Gastrocnemius medialis (tissue), 4 donors: ENCODE measurements around the gene TRPM4. TPM values are rescaled to one million over a fixed set of nuclear protein-coding genes. Genes with fewer than 3 reads are reported as not detected.
A peak's percentile ranks its signal among the peaks of the same experiment; 100 is the strongest.

Experiments
- ATAC-seq, 2 donors: fragments of 150-250 bp; one replicate each; pipeline ENCODE4 v1.9.1; 2016
- DNase-seq, 2 donors: peaks; one replicate each; pipeline ENCODE4 v3.0.0-alpha.2; 2019
- H3K27ac ChIP-seq, 4 donors: fragments of 200-600 bp; sonication (generic); 1 replicate in 1 of 4; 2 replicates in 3 of 4; pipeline ENCODE4 v1.5.1; 2016 to 2018; ENCODE audit warnings: mild to moderate bottlenecking in 2 of 4, moderate library complexity in 1 of 4
- H3K27me3 ChIP-seq, 3 donors: fragments of 200-600 bp; sonication (generic) in 2 of 3; 1 replicate in 1 of 3; 2 replicates in 2 of 3; pipeline versions ENCODE4 v1.5.1 to v1.6.0; 2016 to 2019; ENCODE audit warnings: mild to moderate bottlenecking in 1 of 3, moderate library complexity in 1 of 3
- H3K36me3 ChIP-seq, 2 donors: fragments of 200-600 bp; sonication (generic) in 1 of 2; one replicate each; pipeline ENCODE4 v1.5.1; 2017 to 2018
- H3K4me1 ChIP-seq, 2 donors: fragments of 200-600 bp; sonication (generic) in 1 of 2; one replicate each; pipeline ENCODE4 v1.5.1; 2016 to 2017; ENCODE audit warnings: mild to moderate bottlenecking in 2 of 2
- H3K4me3 ChIP-seq, 4 donors: fragments of 200-600 bp; sonication (generic) in 3 of 4; 1 replicate in 1 of 4; 2 replicates in 3 of 4; pipeline ENCODE4 v1.5.1; 2016 to 2019; ENCODE audit warnings: mild to moderate bottlenecking in 2 of 4
- H3K9me3 ChIP-seq, 3 donors: fragments of 200-600 bp; sonication (generic) in 2 of 3; 1 replicate in 1 of 3; 2 replicates in 2 of 3; pipeline ENCODE4 v1.5.1; 2016 to 2019
- CTCF ChIP-seq, 5 experiments: fragments of 450-650 bp in 3 of 5; fragments of 200-600 bp in 2 of 5; sonication (generic) in 2 of 5; IDR thresholded peaks in 4 of 5; conservative IDR thresholded peaks in 1 of 5; 1 replicate in 4 of 5; 2 replicates in 1 of 5; pipeline ENCODE4 v1.5.1; 2016 to 2019; ENCODE audit warnings: antibody characterized with exemption in 5 of 5, mild to moderate bottlenecking in 3 of 5, moderate library complexity in 3 of 5
- POLR2A ChIP-seq, 2 donors: fragments of 450-650 bp; IDR thresholded peaks; one replicate each; pipeline ENCODE4 v1.6.1; 2017; ENCODE audit warnings: antibody characterized with exemption in 2 of 2, mild to moderate bottlenecking in 2 of 2, moderate library complexity in 2 of 2
- in situ Hi-C, 4 donors: fragments of 200-750 bp; cut with MboI; loops; one replicate each; pipeline versions ENCODE4 v1.15.0 to v1.8.0; 2017; ENCODE audit warnings: low sequenced_read_pairs in 4 of 4
- intact Hi-C: fragments of 100-400 bp; cut with DNase I; formaldehyde crosslinking; loops from one replicate; pipeline ENCODE4 v1.15.1; 2023; ENCODE audit warnings: low total_unique reads
- total RNA-seq, 4 donors: library from RNA; depleted of rRNA; stranded (reverse); fragments of >200 nt; gene quantifications; one replicate each; pipeline versions ENCODE4 v1.1.0 to v1.2.3, GENCODE V29; 2016

Gene TRPM4
- 10 to 100 TPM; 10.4 to 11.5 (median 11.3) TPM for total RNA-seq

GRCh38 chr19:49157445-49158224 lies at the start of gene TRPM4:
Gene TRPM4 (plus strand): TSS chr19:49157792. CDS start chr19:49157867, 75 bp downstream.
- peak within 1 kb of the TSS; percentile 99 to 100 (median 99) for H3K27ac ChIP-seq
- H3K27me3 ChIP-seq = no peaks in the 10 kb centered on the region
- in situ Hi-C loops (loop anchor here in 1 of 4 donors (5.0 kb wide), 1 partner anchor 40 kb away; no protein-coding TSS in a partner anchor), intact Hi-C loops (loop anchor here (5.0 kb wide), 1 partner anchor 40 kb away; no protein-coding TSS in a partner anchor)
- TF ChIP-seq CTCF (IDR thresholded peaks at IDR 0.05 in 4 of 5, conservative IDR thresholded peaks at IDR 0.05 in 1 of 5) (no peak), POLR2A (IDR thresholded peaks at IDR 0.05) (peak; percentile 87 to 90)
- H3K9me3 ChIP-seq = no peaks in the 10 kb centered on the region
- ATAC-seq (peak; percentile 44 to 50), DNase-seq (peak; percentile 91 to 94)
- no peaks in the 10 kb centered on the region for H3K36me3 ChIP-seq
- H3K4me1 ChIP-seq = peaks cover 20 to 40% of the 10 kb centered on the region in 2 donors
- peak within 1 kb of the TSS; percentile 80 to 93 (median 85) for H3K4me3 ChIP-seq

- TF ChIP-seq CTCF (IDR thresholded peaks at IDR 0.05 in 4 of 5, conservative IDR thresholded peaks at IDR 0.05 in 1 of 5) = no peak
- no peak for TF ChIP-seq POLR2A (IDR thresholded peaks at IDR 0.05)
- in situ Hi-C loops = no loop called here
- Histone ChIP-seq H3K27ac (peak overlapping the region in 1 of 4 donors; percentile 72), H3K27me3 (no peaks in the 10 kb centered on the region), H3K4me1 (peaks cover 12 to 32% of the 10 kb centered on the region in 2 donors), H3K4me3 (no peak overlapping the region), H3K9me3 (no peaks in the 10 kb centered on the region), H3K36me3 (peaks cover 0 to 52% of the 10 kb centered on the region in 2 donors)
- no peak for DNase-seq
- intact Hi-C loops = no loop called here
- ATAC-seq = no peak
These were observed 48.5 kb upstream of the TRPM4 start for GRCh38 chr19:49109051-49109450.

- TF ChIP-seq CTCF (IDR thresholded peaks at IDR 0.05 in 4 of 5, conservative IDR thresholded peaks at IDR 0.05 in 1 of 5) (no peak), POLR2A (IDR thresholded peaks at IDR 0.05) (no peak)
- ATAC-seq (no peak), DNase-seq (no peak)
- H3K4me3 ChIP-seq = no peak overlapping the region
- H3K27ac ChIP-seq = peak overlapping the region in 3 of 4 donors; percentile 42 to 72 (median 61)
- H3K27me3 ChIP-seq = no peaks in the 10 kb centered on the region
- peaks cover 12 to 32% of the 10 kb centered on the region in 2 donors for H3K4me1 ChIP-seq
- intact Hi-C loops = no loop called here
- no peaks in the 10 kb centered on the region for H3K9me3 ChIP-seq
- H3K36me3 ChIP-seq = peaks cover 0 to 46% of the 10 kb centered on the region in 2 donors
- in situ Hi-C loops = no loop called here
These were observed 47.9 kb upstream of the TRPM4 start for GRCh38 chr19:49109569-49110233.

GRCh38 chr19:49110567-49110966 lies 47.0 kb upstream of the TRPM4 start:
- Histone ChIP-seq H3K27me3 (no peaks in the 10 kb centered on the region), H3K9me3 (no peaks in the 10 kb centered on the region), H3K4me3 (no peak overlapping the region), H3K36me3 (peaks cover 0 to 37% of the 10 kb centered on the region in 2 donors), H3K4me1 (peaks cover 18 to 35% of the 10 kb centered on the region in 2 donors), H3K27ac (peak overlapping the region; percentile 42 to 72 (median 61))
- TF ChIP-seq POLR2A (IDR thresholded peaks at IDR 0.05) (no peak), CTCF (IDR thresholded peaks at IDR 0.05 in 4 of 5, conservative IDR thresholded peaks at IDR 0.05 in 1 of 5) (no peak)
- DNase-seq (no peak), ATAC-seq (no peak)
- in situ Hi-C loops (no loop called here), intact Hi-C loops (no loop called here)
